ENCODE data around the gene ANK3. TPM values are rescaled to one million over a fixed set of nuclear protein-coding genes. Genes with fewer than 3 reads are reported as not detected.

The ANK3 gene
- total RNA-seq, 1 experiment from 2014 or later, result 4.1 TPM

DNA sequence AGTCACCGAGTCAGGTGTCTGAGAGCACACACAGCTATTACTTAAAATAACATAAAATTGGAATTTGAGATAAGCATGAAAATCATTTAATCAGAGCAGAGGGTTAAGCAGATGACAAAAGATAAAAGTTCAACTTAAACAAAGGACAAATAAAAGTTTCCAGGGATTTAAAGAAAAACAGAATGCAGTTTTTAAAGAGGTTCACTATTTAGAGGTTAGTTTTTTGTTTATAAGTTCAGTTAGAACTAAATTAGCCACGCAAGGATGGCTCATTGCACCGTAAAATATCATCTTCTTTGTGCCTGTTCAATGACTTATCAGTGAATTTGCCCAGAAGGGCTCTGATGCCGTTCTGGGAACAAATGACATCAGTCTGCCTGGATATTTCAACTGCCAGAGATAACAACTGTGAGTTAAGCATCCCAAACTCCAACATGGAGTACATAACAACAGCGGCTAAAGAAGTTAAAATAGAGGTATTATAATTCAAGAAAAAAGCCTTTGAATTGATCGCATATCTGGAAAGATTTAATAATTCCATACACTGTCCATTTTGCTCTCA, 107.8 kb downstream of the ANK3 start:
- peak; percentile 58 for DNase-seq (ENCODE audit: low read depth)

DNA sequence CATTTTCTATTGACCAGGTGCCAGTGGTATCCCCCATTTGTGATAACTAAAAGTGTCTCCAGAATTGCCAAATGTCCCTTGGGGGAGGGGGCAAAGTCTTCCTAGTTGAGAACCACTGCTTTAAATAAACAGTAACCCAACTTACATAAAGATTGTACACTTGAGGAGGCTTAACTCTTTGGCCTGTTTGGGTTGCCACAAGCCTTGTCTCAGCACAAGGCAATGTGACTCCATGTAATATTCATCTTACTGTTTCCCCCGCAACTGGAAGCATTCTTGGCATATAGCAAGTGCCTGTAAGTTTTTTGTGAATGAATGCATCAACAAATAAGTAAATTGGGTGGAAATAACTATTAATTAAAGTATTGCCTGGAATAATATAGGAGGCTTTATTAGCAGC, 108.3 kb downstream of the ANK3 start:
- no peak for DNase-seq (ENCODE audit: low read depth)

DNA sequence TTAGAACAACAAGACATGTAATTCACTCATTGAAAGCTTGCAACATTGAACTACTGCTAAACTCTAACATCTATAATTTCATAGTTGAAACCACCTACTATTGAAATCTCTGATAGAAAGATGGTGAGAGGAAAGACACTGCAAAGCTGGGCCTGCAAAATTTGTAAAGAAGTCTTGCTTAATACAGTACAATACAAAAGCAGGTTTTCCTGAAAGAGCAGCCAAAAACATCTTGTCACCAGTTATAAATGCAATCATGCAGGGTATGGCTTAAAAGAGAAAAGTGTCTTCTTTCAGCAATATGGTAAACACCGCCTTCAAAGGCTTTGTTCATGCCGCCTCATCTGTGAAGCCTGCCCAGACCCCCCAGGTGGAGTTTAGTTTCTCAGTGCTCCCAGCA, 109.2 kb downstream of the ANK3 start:
- DNase-seq (ENCODE audit: low read depth), result no peak

DNA sequence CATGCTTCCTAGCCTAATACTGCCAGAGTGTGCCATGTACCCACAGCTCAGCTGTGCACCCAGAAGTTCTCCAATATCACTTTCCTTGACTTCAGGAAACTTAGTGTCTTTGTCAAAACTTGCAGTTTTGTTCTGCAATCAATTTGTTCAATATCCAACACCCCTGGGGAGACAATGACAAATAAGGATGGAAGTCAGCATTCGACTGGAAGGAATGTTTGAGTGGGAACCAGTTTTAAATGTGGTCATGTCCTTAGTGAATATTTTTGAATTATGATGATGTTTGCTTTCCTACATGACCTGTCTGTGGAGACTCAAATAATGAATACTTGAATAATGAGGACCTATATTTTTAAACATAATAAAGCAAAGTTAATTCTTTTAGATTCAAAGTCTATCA, 112.0 kb downstream of the ANK3 start:
- DNase-seq (ENCODE audit: low read depth), result no peak

DNA sequence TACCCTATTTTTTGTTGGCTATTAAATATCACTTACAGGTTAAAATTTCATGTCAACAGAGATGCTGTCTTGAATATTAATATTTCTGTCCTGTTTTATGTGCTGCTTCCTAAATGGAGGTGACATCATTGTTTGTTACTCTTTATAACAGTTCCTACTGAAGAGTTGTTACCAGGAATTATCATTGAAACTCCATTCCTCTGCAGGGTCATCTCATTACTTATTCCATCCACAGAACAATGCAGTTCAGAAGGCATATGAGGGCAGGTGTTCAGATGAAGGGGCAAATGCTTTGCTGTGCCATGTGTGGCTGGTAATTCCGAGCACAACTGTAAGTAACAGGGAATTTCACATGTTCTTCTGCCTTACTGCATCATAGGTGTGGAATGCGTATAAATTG, 113.4 kb downstream of the ANK3 start:
- DNase-seq (ENCODE audit: low read depth), result no peak

DNA sequence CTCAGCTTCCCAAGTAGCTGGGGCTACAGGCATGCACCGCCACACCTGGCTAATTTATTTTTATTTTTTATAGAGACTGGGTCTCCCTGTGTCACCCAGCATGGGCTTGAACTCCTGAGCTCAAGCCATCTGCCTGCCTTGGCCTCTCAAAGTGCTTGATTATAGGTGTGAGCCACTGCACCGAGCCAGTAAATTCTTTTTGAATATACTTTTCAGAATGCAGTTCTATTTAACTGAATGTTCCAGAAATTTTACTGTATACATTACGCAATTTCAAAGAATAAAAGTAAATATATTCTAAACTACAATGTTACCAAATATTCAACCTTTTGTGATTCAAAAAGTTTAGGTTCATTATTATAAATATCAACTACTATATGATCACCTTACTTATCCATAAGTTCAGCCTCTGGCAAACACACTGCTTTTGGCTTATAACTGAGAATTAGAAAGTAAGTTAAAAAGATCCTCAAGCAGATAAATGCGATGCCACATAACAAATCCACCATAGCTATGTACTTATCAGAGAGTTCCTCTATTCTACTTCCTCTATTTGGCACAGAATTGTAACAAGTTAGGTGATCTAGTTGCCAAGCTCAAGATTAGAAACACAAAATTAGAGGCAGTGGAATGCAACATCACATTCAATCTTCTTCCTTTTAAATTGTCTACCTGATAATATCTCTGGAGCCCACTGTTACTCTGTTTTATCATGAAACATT, 118.2 kb downstream of the ANK3 start:
- no peak for DNase-seq (ENCODE audit: low read depth)

DNA sequence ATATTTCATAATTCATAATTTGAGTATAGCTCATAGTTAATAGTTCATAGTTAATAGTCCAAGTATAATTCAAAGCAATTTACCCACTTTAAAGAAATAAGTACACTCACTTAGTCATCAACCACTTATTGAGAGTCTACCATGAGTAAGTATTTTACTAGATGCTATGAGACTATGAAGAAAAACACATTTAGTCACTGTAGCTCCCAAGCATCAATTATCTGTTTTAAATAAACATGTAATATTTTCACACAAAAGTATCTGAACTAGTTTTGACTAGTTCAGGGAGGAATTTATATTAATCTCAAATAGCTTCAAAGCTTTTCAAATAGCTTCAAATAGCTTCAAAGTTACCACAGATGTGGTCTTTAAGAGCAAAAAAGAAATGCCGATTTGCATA, 119.2 kb downstream of the ANK3 start:
- peak; percentile 42 for DNase-seq (ENCODE audit: low read depth)

DNA sequence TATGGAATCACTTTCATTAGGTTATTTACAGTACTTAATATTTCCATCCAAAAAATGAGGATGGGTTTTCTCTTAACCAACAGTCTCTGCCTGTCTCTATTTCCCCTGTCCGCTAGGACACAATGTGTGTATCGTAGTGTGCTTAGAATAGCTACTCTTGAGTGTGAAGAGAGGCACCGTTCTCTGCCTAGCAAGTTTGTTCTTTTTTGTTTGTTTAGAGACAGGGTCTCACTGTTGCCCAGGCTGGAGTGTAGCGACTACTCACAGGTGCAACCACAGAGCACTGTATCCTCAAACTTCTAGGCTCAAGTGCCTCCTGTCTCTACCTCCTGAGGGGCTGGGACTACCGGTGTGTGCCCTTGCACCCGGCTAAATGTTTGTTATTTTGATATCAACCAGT, 121.9 kb downstream of the ANK3 start:
- DNase-seq (ENCODE audit: low read depth), result no peak

DNA sequence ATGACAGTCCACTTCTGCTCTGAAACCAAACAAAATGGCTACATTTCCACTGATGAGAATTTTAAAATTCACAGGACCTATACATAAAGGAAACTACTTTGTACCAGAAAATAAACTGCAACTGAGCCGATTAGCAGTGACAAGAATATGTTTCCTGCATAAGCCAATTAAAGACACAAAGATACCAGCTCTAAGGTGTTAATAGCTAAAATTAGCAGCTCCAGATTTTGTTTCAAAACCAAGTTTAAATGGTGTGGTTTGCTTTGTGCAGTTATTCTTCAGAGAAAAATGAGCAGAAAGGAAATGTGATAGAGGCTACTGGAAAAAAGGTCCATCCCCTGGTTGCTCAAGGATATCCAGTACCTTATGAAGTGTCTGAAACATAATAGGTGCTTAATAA, 123.2 kb downstream of the ANK3 start:
- no peak for DNase-seq (ENCODE audit: low read depth)

DNA sequence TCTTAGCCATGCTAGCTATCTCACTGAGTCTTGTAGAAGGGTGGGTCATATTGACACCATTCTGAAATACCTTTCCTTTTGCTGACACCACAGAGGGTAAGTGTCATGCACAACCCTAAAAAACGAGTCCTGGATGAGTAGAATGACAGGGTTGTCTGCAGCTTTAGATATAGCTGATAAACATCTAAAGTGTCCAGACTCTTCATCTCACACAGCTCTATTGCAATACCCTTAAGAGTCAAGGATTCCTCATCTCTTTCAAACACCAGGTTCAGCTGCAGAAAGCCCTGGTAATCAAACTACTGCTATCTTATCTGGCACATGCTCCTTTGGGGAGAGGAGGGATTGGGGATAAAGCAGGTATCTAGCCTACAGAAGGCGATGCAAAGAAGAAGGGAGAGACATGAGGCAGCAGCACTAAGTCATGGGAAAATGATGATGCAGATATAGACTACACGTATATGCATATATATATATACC, 127.0 kb downstream of the ANK3 start:
- DNase-seq (ENCODE audit: low read depth), result no peak

DNA sequence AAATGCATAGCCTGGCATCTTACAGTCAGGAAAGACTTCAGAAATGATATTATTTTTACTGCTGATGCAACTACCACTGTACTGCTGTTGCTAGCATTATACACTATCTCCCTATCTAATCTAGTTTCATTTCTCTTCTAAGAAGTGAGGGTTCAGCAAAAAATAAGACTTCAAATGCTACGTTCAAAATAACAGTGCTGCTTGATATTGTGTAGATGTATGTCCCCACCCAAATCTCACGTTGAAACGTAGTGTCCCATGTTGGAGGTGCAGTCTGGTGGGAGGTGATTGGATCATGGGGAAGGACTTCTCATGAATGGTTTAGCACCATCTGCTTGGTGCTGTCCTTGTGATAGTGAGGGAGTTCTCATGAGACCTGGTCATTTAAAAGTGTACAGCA, 129.4 kb downstream of the ANK3 start:
- no peak for DNase-seq (ENCODE audit: low read depth)

DNA sequence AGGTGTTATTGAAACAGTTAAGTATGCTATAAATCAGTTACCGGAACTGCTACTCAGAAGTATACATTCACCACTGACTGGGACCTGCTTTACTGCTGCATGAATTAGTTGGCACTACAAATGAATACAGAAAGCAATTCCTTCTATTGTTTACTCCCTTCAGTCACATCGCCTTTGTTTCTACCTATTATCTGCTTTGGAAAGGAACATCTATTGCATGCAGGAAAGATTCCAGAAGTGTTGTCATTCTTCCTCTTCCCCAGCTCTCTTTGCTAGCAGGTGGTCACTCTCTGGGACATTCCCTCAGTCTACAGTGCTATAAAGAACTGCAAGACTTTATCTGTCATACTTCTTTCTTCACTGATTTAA, 131.3 kb downstream of the ANK3 start:
- no peak for DNase-seq (ENCODE audit: low read depth)

DNA sequence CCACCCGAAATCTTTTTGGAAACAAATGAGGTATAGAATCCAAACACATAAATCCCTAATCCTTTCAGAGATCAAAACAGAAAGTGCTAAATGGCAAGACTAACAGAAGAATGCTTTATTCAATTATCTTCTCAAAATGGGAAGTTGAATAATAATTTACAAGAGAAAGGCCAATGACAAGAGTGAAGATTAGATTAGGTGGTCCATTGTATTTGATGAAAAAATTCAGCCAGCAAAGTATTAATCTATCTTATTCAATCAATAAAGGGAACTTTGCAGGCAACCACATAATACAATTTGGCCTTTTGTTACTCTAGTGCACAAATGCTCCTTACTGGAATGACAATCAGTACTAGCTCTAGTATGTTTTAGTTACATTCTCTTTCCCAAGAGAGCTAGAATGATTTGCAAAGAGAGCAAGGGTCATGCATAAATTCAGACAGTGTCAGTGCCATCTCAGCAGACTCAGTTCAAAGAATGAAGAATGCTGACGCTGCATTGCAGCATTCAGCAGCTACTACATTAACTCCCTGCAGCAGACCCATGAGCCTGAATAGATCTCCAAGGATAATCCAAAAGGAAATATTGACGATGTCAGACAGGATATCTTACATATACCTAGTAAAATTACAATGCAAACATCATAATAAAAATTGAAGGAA, 131.8 kb downstream of the ANK3 start:
- no peak for DNase-seq (ENCODE audit: low read depth)

DNA sequence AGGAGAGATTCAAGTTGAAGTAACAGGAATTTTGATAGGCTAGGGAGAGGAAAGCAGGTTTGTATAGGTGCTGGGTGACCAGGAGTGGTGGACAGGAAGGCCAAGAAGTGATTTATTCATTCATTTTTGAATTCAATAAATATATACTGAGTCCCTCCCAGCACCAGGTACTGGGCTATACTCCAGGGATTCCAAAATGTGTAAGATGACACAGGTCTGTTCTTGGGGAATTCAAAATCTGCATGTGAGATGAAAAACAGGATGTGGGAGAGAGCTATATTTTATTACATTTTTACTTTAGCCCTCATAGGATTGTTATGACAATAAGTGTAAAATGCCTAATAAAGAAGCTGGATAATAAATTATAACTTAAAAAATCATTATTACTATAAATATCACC, 134.9 kb downstream of the ANK3 start:
- no peak for DNase-seq (ENCODE audit: low read depth)

DNA sequence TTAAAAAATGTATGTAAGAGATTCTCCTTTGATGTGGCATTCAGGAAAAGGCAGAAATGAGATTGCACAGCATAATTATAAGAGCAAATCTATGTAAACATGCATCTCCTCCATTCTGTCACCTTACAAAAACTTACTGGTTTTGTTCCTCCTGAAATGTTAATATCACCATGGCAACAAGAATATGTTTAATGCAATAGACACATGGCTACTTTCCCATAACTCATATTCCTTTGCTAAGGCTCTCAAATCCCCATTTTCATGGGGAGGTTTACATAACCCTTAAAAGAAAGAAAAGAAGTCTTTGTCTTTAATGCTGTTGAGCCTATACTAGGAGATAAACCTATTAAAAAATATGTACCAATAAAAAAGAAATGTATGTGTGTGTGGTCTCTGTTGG, 136.2 kb downstream of the ANK3 start:
- no peak for DNase-seq (ENCODE audit: low read depth)

DNA sequence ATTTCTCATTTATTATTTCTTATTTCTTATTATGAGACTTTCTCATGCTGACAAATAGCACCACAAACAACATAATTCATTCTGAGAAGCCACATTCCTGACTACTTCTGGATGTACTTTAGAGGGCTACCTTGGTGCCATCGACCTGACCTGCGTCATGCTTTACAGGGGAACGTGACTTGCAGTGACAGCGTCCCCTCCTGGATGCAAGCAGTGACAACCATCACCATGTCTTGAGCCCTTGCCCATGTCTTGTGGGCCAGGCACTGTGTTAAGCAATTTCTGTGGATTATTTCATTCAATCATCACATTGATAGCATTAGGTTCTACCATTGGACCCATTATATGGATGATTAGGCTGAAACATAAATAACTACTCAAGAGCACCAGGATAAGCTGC, 137.0 kb downstream of the ANK3 start:
- no peak for DNase-seq (ENCODE audit: low read depth)

DNA sequence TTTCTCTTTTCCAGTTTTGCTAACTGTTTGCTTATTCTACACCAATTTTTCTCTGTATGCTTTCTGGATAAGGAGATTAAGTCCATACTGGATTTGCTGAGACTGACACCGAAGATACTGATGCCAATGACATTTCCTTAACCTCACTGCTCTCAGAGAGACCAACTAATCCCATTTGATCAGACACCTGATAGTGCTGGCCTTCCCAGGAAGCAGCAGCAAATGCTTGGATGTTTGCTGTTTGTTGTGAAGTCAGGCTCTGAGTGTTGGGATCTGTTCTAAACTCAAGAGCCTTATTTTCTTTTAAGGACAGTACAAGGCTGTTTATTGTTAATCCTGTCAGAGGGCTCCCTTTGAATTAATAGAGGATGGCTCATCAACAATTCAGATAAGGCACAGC, 143.3 kb downstream of the ANK3 start:
- no peak for DNase-seq (ENCODE audit: low read depth)

DNA sequence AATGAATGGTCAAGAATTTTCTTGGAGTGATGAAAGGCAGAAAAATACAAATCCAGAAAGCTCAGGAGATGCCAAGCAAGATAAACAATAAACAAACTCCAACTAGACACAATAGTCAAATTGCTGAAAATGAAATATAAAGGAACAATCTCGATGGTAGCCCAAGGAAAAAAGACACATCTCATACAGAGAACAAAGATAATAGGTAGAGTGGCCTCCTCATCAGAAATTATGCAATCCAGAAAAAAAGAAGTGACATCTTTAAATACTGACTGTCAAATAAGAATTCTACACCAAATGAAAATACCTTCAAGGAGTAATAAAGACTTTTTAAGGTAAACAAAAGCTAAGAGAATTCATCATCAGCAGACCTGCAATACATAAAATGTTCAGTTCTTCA, 150.4 kb downstream of the ANK3 start:
- DNase-seq (ENCODE audit: low read depth), result no peak

DNA sequence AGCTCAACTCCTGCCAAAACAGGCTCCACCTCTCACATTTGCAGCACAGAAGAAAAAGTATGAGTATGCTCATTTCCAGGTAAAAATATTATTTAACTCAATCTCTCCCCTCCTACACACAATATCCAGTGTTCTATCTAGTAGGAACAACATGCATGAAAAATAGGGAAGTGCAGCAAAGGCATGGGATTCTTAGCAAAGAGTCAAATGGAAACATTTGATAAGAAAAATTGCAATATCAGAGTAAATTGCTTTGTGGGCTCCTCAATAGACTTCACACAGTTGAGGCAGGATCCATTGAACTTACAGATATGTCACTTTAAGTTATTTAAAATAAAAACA, 150.9 kb downstream of the ANK3 start:
- DNase-seq (ENCODE audit: low read depth), result no peak

DNA sequence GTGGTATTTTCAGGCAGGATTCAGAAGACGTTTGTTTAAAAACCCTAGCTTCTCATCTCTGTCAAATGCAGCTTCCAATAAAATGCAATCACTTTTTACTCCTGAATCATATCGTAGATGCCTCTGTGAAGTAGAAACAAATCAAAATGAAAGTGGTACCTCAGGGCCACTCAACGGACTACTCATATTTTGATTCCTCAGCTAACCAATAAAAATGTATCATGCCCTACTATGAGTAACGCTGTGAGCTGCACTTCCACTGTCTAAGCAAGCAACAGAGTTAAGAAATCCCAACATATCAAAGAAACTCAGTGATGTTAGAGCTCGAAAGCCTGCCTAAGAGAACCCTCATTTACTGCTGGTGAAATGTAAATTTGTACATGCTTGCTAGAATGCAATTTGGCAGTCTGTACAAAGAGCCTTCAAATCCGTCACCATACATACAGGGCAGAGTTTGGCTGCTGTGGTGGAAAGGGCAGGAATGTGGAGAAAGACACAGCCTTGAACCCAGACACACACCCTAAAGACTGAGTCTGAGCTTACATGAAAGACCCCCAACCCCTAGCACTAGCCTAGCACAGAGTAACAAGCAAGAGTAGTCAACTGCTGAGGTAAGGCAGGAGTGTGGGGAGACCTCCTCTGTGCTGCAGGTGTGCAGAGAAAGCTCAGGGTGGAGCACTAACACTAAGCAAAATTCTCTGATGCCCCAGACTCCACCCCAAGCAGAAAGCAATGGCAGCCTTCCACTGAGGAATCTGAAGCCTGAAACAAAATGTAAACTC, 151.5 kb downstream of the ANK3 start:
- DNase-seq (ENCODE audit: low read depth), result peak; percentile 72

DNA sequence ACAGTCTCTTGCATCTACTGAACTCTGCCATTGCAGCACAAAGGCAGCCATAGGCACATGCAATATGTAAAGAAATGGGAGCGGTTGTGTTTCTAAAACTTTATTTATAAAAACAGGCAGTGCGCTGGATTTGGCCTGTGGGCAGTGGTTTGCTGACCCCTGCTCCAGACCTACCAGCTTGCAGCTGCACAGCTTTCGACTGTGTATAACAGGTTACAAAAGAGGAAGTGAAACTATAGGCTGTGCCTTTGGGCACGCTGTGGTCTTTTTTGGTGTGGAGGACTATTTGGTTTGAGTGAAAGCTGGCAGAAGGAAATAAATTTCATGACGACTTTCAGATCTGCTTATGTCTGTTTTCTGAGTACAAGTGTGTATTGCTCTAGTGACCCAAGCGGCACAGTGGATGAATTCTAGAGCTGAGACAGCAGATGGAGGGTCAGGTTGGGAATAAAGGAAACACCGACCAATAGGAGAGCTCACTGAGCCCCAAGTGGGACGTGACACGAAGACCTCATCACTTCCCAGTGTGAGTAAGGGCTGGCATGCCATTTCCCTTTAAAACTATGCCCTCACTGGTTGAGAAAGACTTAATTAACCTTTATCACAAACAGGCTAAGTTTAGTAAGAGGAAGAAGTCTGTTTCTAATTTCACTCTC, 152.7 kb downstream of the ANK3 start:
- DNase-seq (ENCODE audit: low read depth), result peak; percentile 68

DNA sequence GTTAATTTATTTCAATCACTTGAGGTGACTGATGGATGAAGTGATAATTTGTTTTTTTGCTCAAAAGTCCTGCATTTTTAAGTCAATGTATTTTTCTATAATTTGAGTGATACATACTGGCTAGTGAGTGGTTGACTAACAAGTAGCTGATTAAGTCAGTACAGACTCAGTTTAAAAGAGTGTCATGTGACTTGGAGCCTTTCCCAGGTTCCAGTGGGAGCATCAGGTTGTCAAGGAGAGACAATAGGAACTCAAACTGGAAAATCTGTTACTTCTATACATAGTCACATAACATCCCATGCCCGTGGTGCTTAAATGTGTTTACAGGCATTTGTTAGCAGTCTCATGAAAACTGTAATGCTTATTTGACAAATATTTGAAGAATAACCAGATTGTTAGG, 154.7 kb downstream of the ANK3 start:
- peak; percentile 67 for DNase-seq (ENCODE audit: low read depth)
